GM19438 (cell line): ENCODE measurements around the gene SPECC1L.

ENCODE experiments used
- ATAC-seq: cut with Tn5 transposase; IDR thresholded peaks from one replicate; pipeline ENCODE4 v1.9.1; 2021; ENCODE audit warnings: low read depth; ENCODE audit not compliant: unreplicated experiment

SPECC1L gene

DNA sequence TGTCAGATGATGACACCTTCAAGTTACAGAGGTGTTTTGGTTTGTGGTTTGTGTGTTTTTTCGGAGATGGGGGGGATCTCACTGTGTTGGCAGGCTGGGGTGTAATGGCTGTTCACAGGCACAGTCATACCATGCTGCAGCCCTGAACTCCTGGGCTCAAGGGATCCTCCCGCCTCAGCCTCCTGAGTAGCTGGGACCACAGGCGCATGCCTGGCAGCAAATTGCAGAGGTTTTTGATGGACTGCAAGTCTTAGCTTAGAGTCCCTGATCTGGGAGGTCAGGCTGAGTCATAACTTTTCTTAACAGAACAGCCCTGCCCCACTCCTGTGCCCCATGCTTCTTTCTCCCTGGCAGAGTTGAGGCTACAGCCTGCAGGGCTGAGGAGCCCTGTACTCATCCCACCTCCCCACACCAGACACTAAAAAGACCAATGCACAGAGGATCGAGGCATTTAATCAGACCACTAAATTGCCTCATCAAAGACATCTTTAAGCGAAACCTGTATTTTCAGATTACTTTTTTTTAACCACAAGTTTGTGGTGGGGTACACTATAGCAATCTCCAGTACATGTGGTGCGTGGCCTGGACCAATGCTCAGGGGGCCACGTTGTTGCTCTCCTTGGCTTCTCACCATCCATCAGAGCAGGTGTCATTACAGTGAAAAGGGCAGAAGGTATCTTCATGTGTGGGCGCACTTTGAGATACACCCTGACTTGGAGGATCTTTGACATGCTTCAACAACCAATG, 139.7 kb downstream of the SPECC1L start:
- ATAC-seq, result no peak

DNA sequence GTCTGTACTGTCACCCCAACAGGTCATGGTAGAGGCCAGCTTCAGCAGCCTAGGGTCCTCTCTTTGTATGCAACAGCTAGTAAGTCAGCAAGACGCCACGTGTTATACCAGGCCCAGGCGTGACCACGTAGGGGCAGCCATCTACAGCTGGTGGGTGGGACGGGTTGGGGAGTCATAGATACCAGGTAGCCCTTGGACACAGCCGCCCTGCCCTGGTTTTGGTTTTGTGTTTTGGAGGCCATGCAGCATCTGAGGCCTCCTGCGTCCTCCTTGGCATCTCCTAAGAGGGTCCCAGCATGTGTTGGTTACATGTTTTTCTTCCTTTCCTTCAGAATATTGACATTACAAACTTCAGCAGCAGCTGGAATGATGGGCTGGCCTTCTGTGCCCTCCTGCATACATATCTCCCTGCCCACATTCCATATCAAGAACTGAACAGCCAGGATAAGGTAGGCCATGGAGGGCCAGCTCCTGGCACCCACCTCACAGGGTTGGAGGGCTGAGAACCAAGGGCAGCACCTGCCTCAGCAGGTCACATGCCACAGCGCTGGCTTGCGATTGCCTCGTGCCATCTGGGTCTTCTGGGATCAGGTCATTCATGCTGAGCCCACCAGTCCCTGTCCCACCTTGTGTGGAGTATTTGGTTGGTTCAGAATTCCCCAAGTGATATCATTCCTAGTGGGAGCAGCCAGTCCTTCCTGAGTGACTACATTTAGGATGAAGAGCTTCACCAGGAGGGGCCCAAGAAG, 140.8 kb downstream of the SPECC1L start:
- no peak for ATAC-seq

DNA sequence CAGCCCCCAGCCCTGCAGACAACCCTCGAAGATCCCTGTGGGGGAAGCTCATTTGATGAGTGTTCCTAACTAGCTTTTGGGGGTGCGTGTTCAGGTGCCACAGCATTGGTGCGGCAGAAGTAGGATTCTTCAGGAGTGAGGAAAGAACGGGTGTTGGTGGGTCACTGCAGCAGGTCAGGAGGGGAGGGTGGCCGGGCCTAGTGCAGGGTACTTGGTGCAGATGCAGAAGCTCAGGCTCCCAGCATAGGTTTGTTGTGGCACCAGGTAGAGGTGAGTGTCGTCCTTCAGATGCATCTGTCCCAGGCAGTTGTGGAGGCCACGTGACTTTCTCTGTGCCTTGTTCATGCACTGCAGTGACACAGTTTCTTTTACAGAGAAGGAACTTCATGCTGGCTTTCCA, 141.6 kb downstream of the SPECC1L start:
- ATAC-seq, result no peak

DNA sequence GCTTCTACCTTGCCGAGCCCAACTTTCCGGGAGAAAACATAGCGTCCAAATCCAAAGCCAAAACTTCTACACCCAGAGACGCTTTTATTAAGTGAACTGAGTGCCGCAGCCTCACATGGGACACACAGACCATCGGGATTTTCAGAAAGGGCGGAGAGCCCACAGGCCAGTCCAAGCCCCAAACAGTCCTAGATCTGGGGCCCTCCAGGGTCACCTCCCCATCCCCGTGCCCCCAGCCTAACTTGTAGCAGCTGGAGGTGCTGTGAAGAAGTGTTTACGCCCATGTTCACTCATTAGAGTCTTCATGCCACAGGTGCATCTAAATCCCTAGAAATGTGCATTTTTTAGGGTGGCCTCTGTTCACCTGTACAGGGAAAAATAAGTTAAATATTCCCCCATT, 142.6 kb downstream of the SPECC1L start:
- no peak for ATAC-seq

GRCh38 chr22:24413736-24414385, 143.2 kb downstream of the SPECC1L start:
- ATAC-seq, result no peak

DNA sequence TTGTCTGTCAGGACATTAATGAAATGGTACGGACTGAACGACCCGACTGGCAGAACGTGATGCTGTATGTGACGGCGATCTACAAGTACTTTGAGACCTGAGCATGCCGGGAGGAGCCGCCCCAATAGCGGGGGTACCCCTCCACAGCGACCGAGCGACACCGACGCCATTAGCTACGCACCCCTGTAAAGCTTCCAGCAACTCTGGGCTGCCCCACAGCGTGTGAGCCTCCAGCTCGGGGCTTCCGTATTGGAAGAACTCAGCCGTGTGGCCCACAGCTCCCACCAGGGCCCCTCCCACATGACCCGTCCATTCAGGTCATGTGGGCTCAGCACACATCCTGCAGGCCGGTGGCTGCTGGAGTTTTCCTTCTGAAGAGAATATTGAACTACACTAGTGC, 143.9 kb downstream of the SPECC1L start:
- no peak for ATAC-seq

GRCh38 chr22:24414984-24415945, 144.6 kb downstream of the SPECC1L start:
- no peak for ATAC-seq

DNA sequence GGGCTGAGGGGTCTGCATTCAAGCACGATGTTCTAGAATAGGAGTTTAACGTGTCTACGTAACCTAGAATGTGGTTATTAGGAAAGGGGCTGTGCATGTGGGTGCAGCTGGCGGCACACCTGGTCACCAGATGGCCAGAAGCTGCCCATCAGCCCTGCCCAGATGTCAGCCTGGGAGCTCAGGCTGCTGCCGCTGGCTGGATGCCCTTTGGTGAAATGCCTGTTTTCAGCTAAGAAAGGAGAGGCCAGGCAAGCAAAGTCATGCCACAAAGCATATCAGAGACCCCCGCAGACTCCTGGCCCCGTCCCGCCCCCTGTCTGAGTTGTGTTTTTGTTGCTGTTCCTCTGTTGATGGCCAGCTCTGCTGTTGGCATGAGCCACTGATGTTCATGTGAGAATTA, 145.5 kb downstream of the SPECC1L start:
- no peak for ATAC-seq

- ATAC-seq, result no peak
These were observed 146.0 kb downstream of the SPECC1L start for GRCh38 chr22:24416611-24417010.

- ATAC-seq, result no peak
These were observed 146.6 kb downstream of the SPECC1L start for GRCh38 chr22:24417200-24417599.

GRCh38 chr22:24417901-24418641, 147.4 kb downstream of the SPECC1L start:
- no peak for ATAC-seq

DNA sequence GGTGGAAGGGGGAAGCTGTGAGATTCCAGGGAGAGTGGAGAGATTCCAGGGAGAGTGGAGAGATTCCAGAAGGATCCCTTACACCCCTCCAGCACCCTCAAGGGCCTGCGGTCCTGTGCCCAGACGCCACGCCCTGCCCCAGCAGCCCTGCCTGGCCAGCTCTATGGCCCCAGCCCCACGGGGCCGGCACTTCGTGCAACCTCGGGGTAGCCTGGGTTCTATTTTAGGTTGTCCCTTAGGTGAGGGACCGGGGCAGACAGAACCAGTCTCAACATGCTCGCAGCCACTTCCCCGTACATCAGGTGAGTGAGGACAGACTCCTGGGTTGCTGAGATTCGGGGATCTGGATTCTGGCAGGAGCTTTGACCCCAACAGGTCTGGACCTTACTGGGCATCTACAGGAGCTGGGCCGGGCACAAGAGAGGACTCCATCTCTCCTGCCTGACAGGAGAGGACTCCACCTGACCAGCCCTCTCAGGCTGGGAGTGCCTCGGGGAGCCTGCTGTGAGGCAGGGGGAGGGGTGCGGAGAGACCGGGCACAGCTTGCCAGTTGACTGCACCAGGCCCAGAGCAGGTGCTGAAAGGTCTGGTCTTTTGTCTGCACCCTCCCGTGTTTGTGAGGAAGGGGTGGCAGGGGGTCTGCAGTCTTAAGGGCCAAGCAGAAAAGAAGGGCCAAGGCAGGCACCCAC, 148.3 kb downstream of the SPECC1L start:
- ATAC-seq, result no peak

- ATAC-seq, result no peak
These were observed 148.8 kb downstream of the SPECC1L start for GRCh38 chr22:24419475-24419850.

GRCh38 chr22:24420072-24420976, 149.7 kb downstream of the SPECC1L start:
- ATAC-seq, result no peak

GRCh38 chr22:24420977-24421343, 150.3 kb downstream of the SPECC1L start:
- no peak for ATAC-seq

DNA sequence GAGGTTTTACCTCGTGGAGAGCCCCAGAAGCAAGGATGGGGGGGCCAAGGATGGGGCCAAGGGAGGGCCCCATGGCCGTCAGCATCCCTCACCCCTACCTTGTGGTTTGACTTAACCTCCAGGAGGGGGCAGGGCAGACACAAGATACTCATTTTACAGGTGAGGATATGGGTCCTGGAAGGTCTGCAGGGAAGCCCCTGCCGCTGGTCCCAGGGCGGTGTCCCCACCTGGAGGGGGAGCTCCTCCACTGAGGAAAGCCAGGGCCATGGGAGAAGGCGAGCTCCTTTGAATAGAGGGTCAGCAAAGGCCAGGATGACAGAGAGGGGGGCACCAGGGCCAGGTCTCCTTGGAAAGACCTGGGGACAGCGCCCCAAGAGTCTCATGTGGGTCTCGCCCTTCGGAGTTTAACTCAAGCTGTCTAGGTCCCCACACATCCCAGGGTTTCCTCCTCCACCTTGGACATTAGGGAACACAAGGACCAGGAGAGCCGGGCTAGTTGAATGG, 150.8 kb downstream of the SPECC1L start:
- ATAC-seq, result no peak

DNA sequence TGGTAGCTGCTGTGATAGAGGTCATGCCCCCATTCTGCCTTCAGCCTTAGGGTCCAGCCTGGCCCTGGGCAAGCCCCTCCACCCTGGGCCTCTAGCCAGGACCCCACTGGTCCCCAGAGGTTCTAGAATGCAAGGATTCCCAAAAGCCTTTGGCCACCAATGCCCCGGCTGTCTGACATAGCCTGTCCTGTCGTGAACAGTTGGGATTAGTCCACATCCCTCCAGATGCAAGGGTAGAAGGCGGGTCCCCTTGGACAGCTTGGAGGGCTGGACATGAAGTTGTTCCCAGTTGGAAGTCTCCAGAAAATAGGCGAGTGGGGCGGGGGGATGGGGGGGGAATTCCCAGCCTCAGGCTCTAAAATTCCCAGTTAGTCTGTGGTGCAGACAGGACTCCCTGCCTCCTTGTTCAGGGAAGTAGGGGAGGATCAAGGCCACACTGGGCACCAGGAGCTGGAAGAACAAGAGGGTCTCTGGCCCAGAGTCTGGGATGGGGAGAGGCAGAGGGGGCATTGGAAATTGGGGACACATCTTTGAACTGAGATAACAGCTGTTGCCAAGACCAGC, 151.6 kb downstream of the SPECC1L start:
- ATAC-seq, result no peak

DNA sequence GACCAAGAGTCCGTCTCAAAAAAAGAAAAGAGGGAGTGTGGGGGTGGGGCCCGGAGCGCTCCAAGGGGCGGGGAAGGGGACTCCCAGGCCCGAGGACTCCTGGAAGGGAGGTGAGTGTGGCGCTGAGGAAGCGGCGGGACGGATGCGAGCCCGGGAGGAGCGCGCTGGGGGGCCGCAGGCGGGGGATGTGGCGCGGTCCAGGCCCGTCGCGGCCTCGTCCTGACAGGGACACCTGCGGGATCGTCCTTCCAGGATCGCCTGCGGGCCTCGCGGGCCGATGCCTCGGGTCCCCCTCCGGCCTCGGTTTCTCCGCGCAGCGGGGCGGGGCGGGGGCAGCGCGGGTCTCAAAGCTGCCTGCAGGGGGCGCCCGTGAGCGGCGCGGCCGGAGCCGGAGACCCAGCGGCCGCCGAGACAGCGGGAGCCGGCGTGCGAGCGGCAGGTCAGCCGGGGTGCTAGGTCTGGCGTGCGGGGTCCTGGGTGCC, 152.9 kb downstream of the SPECC1L start:
- ATAC-seq, result no peak
